Measurements from ENCODE around the gene CAPZA1.

DNA sequence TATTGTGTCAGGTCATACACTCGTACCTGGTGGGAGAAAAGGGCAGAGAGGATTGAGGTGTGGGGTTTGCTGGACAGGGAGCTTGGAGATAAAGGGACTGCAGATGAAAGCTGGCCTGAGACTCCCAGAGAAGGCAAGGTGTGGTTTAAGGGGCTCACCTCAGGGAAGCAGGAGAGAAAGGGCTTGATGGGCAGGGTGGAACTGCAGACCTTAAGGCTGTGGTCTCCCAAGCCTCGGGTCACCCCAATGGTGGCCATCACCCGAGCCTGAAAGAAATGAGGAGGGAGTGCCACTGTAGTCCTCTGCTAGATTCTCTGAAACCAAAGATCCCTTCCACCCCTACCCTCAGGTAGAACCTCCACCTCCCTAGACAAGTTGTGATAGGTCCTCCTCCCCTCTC is 91.0 kb downstream of the CAPZA1 start:
- no peak for TF ChIP-seq FOXP2 (optimal IDR thresholded peaks at IDR 0.05; ENCODE audit: control extremely low read depth, extremely low read length, insufficient read depth)
- no peak for TF ChIP-seq EZH2 (IDR thresholded peaks at IDR 0.05)
- TF ChIP-seq POLR2AphosphoS5 (IDR thresholded peaks at IDR 0.05; ENCODE audit: borderline replicate concordance, low read depth, low read length) = no peak

Data from SK-N-MC (cell line).